Activated T-cell treated with anti-CD3 and anti-CD28 coated beads, Interleukin-2, amount 50 U/mL, for 24 hours (primary cell): ENCODE data around the gene ENPP3.

ENCODE experiments used
- DNase-seq: peaks from one replicate; pipeline ENCODE4 v3.0.0-alpha.2; 2020
- H3K27ac Mint-ChIP-seq: 2 replicates; pipeline ENCODE4 v1.8.0; 2020; ENCODE audit warnings: mild to moderate bottlenecking, mixed read lengths
- H3K27me3 Mint-ChIP-seq: 2 replicates; pipeline ENCODE4 v1.8.0; 2020; ENCODE audit warnings: mixed read lengths
- H3K36me3 Mint-ChIP-seq: 2 replicates; pipeline ENCODE4 v1.8.0; 2020; ENCODE audit warnings: low read depth, mixed read lengths
- H3K4me1 Mint-ChIP-seq: 2 replicates; pipeline ENCODE4 v1.8.0; 2020; ENCODE audit warnings: low read depth, mixed read lengths
- H3K4me3 Mint-ChIP-seq: 2 replicates; pipeline ENCODE4 v1.8.0; 2020; ENCODE audit warnings: mild to moderate bottlenecking, moderate library complexity, mixed read lengths
- H3K9me3 Mint-ChIP-seq: 2 replicates; pipeline ENCODE4 v1.8.0; 2020; ENCODE audit warnings: mixed read lengths

Gene ENPP3

DNA sequence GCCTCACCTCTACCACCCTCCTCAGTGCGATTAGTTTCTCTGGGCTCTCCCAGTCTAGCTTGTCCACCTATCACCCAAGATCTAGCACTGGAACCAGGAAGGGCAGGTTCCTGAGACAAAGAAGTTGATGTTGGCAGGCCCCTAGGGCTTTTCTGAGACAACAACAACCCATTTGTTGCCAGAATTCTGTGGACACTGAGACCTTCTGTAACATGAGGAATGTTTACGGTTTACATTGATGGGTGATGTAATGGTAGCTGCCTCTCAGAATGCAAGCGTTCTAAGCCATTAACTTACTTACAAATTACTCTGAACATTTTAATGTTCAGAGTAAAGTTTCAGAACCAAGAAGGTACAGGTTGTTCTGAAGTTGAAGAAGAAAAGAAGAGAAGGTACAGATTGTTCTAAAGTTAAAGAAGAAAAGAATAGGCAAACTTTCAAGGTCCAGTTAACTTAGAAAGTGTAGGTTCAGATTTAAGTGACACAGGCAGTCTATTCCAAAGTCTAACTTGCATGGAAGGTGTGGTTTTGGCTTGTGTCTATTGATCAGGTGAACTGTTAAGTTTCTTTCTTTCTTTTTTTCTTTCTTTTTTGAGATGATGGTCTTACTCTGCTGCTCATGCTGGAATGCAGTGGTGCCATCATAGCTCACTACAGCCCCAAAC, 5.3 kb upstream of the ENPP3 start:
- DNase-seq, result no peak
- Mint-ChIP-seq H3K4me1 (peaks cover 28% of the 10 kb centered on the region), H3K4me3 (no peak overlapping the region), H3K27me3 (no peaks in the 10 kb centered on the region), H3K27ac (no peak overlapping the region), H3K9me3 (no peaks in the 10 kb centered on the region), H3K36me3 (peaks cover 11% of the 10 kb centered on the region)

DNA sequence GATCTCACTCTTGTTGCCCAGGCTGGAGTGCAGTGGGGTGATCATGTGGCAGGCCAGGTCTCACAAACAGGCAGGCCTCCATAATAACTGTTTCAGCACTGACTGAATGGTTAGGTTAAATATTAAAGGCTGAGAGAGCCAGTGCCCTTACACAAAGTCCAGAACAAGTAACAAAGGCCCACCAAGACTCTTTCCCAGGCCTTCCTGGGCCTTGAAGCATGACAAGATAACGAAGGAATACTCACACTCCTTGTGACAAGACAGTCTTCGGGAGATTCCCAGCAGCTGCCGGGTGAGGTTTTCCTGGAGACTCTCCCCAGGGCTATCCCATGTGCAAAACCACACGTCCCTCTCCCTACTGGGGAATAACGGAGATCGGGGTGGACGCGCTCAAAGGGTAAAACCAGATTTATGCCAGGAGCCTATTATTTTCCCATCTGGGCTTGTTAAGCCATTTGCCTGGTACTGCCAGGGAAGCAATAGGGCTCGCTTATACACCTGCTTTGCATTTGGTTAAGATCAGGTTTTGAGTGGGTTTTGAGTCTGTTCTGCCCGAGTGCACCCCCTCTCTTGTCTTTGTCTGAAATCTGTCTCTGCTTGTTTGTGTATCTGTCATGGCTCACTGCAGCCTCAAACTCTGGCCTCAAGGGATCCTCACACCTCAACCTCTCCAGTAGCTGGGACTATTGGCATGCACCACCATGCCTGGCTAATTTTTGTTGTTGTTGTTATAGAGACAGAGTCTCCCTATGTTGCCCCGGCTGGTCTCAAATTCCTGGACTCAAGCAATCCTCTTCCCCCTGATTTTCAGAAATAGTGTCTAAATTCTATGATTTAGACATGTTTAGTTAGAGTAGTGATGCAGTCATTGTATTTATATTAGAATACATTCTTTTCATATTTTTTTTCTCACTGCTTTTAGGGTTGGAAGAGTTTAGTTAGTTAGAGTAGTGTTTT, 1.4 kb upstream of the ENPP3 start:
- no peaks in the 10 kb centered on the region for H3K36me3 Mint-ChIP-seq
- peaks cover 2% of the 10 kb centered on the region for H3K4me1 Mint-ChIP-seq
- DNase-seq, result no peak

DNA sequence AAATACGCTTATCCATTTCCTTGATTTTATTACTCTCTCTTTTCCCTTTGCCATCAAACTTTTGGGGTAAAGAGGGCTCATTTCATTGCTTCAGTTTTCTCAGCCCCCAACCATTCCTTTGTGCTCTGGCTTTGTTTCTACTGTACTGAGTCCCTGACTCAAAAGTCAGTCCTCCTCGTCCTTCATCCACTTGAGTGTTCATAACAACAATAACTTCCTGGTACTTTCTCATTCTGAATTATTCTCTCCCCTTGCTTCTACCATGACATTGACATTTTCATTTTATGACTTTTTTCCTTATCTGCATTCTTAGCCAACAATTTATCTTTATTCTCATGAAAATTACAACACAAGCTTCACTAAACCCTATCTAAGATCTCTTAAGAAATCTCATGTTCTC, 911 bp downstream of the ENPP3 start:
- no peaks in the 10 kb centered on the region for H3K36me3 Mint-ChIP-seq
- no peak overlapping the region for H3K4me3 Mint-ChIP-seq
- no peaks in the 10 kb centered on the region for H3K9me3 Mint-ChIP-seq
- DNase-seq, result no peak
- H3K27me3 Mint-ChIP-seq, result no peaks in the 10 kb centered on the region
- H3K4me1 Mint-ChIP-seq, result peaks cover 2% of the 10 kb centered on the region
- no peak overlapping the region for H3K27ac Mint-ChIP-seq

More for the DNA sequence above, 1.4 kb upstream of the ENPP3 start:
- H3K9me3 Mint-ChIP-seq, result no peaks in the 10 kb centered on the region
- no peaks in the 10 kb centered on the region for H3K27me3 Mint-ChIP-seq
- no peak overlapping the region for H3K27ac Mint-ChIP-seq
- no peak overlapping the region for H3K4me3 Mint-ChIP-seq

DNA sequence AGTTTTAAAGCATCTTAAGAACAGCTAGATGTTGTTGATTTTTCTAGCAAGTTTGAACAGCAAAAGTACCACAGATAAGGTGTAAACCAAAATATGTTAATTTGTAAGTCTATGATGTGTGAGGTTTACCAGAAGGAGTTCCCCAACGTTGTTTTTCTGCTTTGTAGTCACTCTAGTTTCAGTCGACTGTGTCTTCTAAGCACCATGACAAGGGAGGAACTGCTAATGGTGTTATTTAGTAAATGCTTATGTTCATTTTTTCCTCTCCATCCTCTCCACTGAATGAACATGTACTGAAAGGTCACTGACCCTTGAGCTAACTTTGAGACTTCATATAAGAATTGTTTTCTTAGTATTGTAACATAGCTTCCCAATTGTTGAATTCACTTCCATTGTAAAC, 3.0 kb downstream of the ENPP3 start:
- no peaks in the 10 kb centered on the region for H3K36me3 Mint-ChIP-seq
- H3K9me3 Mint-ChIP-seq, result no peaks in the 10 kb centered on the region
- H3K27me3 Mint-ChIP-seq, result no peaks in the 10 kb centered on the region
- H3K27ac Mint-ChIP-seq, result no peak overlapping the region
- no peak overlapping the region for H3K4me3 Mint-ChIP-seq
- peaks cover 2% of the 10 kb centered on the region for H3K4me1 Mint-ChIP-seq
- no peak for DNase-seq

DNA sequence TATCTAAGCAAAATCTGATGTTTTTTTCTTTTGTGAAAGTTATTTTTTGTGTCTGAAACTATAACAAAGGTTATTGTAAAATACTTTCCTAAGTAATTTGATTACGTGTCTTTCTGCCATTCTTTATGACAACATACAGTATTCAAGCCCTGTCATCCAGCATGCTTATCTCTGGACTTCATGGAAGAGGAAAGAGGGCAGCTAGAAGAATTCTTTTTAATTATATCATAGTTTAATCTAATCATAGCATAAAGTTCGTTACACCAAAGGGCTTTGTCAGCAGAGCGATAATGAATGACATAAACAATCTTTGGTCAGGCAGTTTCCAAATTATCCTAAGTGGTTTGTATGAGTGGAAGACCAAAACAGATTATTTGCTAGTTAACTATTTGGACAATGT, 3.5 kb downstream of the ENPP3 start:
- H3K27ac Mint-ChIP-seq, result no peak overlapping the region
- H3K4me3 Mint-ChIP-seq, result no peak overlapping the region
- H3K36me3 Mint-ChIP-seq, result no peaks in the 10 kb centered on the region
- H3K4me1 Mint-ChIP-seq, result peaks cover 2% of the 10 kb centered on the region
- H3K9me3 Mint-ChIP-seq, result no peaks in the 10 kb centered on the region
- DNase-seq, result no peak
- no peaks in the 10 kb centered on the region for H3K27me3 Mint-ChIP-seq

DNA sequence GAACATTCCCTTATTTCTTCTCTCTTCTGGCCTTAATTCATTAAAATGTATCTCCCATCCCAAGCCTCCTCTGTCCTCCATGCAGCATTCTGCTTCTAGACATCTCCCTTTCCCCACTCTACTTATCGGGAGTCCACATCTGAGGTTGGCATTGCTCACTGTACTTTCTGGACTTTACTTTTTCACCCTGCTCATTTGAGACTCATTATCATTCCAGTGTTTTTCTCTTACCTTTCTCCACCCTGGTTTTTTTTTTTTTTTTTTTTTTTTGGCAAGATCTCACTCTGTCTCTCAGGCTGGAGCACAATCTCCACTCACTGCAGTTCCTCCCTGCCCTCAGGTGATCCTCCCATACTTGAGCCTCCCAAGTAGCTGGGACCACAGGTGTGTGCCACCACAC, 4.5 kb downstream of the ENPP3 start:
- H3K27ac Mint-ChIP-seq, result no peak overlapping the region
- H3K36me3 Mint-ChIP-seq, result no peaks in the 10 kb centered on the region
- H3K4me1 Mint-ChIP-seq, result peaks cover 2% of the 10 kb centered on the region
- H3K27me3 Mint-ChIP-seq, result no peaks in the 10 kb centered on the region
- no peaks in the 10 kb centered on the region for H3K9me3 Mint-ChIP-seq
- no peak for DNase-seq
- H3K4me3 Mint-ChIP-seq, result no peak overlapping the region

DNA sequence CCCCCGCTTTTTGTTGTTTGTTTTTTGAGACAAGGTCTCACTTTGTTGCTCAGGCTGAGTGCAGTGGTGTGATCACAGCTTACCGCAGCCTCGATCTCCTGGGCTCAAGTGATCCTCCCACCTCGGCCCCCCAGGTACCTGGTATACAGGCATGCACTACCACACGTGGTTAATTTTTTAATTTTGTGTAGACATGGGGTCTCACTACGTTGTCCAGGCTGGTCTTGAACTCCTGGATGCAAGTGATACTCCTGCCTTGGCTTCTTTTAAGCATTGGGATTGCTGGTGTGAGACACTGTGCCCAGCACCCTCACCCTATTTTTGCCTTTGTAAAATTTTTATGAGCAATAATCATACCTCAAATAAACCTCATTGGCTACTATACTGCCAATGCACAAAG, 5.5 kb downstream of the ENPP3 start:
- Mint-ChIP-seq H3K9me3 (no peaks in the 10 kb centered on the region), H3K4me3 (no peak overlapping the region), H3K4me1 (peaks cover 2% of the 10 kb centered on the region), H3K36me3 (no peaks in the 10 kb centered on the region), H3K27me3 (no peaks in the 10 kb centered on the region), H3K27ac (no peak overlapping the region)
- no peak for DNase-seq

DNA sequence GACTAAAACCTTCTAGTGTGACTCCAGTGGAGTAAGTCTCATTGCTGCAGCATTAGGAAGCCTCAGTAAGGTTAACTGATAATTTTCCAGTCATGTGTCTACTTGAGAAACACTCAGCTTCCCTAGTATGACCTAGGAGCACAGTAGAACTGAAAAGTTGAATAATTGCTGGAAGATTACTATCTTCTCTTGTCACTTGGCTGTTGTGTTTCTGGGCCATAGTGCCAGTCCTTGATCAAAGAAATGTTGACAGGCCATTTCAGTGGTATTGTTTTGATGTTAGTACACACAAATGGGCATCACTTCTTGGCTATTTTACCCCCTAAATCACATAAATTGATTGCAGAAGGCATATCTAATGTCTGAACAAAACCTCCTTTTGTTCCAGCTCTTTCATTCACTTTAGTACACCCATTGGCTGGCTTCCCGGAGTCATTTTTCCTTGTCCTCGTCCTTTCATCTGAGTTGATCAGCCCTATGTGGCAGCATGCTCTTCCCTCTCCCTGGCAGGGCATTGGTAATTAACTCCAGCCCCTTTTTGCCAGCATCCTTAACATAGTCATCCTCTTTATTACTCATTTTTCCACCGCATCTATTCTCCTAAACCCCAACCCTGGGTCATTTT, 6.0 kb downstream of the ENPP3 start:
- no peaks in the 10 kb centered on the region for H3K27me3 Mint-ChIP-seq
- no peak overlapping the region for H3K4me3 Mint-ChIP-seq
- DNase-seq, result no peak
- no peak overlapping the region for H3K27ac Mint-ChIP-seq
- H3K4me1 Mint-ChIP-seq, result peaks cover 2% of the 10 kb centered on the region
- no peaks in the 10 kb centered on the region for H3K36me3 Mint-ChIP-seq
- no peaks in the 10 kb centered on the region for H3K9me3 Mint-ChIP-seq

DNA sequence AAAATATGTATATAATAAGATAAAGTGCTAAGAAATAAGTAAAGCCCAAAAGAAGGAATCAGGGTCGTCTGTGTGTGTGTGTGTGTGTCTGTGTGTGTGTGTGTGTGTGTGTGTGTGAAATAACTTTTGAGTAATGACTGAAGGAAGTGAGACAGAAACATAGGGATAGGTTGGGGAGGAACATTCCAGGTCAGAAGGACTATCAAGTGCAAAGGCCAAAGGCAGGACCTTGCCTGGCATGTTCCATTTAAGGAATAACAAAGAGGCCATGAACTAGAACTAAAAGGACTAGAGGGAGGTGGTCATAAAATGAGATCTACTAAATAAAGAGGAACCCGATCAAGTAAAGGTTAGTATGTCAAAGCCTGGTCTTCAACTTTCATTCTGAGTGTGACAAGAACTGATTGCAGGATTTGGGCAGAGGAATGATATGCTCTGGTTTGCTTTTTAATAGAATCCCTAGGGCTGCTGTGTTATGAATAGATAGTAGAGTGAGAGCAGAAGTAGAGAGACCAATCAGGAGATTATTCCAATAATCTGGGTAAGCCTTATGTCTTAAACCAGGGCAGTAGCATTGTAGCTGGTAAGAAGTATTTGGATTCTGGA, 6.9 kb downstream of the ENPP3 start:
- Mint-ChIP-seq H3K27ac (no peak overlapping the region), H3K4me1 (peaks cover 2% of the 10 kb centered on the region), H3K4me3 (no peak overlapping the region), H3K27me3 (no peaks in the 10 kb centered on the region), H3K9me3 (no peaks in the 10 kb centered on the region), H3K36me3 (no peaks in the 10 kb centered on the region)
- no peak for DNase-seq

DNA sequence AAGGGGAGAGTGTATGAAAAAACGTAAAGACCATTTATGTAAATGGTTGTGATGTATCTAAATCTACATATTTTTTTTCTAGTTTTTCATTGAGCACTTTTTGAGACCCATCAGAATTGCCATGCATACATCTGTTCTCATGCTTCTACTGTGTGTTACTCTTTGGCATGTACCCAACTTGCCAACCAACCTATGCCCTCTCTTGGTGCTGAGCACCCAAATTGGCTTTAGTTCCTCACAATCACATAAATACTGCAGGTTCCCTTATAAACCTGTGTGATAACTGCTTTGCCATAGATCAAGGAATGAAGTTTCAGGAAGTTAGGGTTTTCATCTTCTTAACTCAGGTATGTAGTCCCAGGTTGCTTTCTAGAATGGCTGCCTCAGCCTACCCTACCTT, 7.8 kb downstream of the ENPP3 start:
- H3K4me1 Mint-ChIP-seq, result peaks cover 2% of the 10 kb centered on the region

DNA sequence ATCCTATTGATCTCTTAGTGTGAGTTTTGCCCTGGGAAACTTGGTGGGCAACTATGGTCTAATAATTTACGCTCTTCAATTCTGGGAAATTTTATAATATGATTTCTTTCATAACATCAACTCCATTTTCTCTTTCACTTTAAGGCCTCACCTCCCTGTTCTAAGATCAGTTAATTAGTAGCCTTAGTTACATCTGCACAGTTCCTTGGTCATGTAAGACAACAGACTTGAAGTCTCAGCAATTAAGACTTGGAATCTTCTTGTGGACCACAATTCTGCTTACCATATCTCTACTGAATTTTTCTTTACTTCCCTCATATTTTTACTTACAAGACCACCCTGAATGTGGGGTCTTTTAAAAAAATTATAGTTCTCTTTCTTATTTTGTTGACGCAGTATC, 8.7 kb downstream of the ENPP3 start:
- no peak for DNase-seq
- H3K4me3 Mint-ChIP-seq, result no peak overlapping the region
- no peaks in the 10 kb centered on the region for H3K9me3 Mint-ChIP-seq
- no peaks in the 10 kb centered on the region for H3K27me3 Mint-ChIP-seq
- no peaks in the 10 kb centered on the region for H3K36me3 Mint-ChIP-seq
- no peak overlapping the region for H3K27ac Mint-ChIP-seq
- H3K4me1 Mint-ChIP-seq, result no peaks in the 10 kb centered on the region

More for the DNA sequence above, 7.8 kb downstream of the ENPP3 start:
- Mint-ChIP-seq H3K36me3 (no peaks in the 10 kb centered on the region), H3K9me3 (no peaks in the 10 kb centered on the region), H3K27me3 (no peaks in the 10 kb centered on the region), H3K27ac (no peak overlapping the region), H3K4me3 (no peak overlapping the region)
- no peak for DNase-seq

DNA sequence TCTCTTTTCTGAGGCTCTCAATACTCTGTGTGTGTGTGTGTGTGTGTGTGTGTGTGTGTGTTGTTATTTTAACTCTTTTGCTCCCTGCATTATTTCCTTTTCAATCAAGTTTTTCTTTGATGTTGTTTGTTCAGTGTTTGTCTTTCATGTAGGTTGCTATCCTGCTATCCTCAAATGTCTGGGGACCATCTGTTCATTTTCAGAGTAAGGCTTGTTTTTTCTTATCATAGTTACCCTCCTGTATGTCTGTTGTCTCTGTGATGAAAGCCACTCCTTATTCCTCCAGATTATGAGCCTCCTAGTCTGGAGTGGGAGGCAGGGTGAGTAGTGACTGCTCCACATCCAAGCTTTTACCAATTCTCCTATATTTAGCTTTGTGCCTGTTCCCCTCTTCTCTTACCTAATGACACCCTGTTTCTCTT, 9.2 kb downstream of the ENPP3 start:
- H3K4me3 Mint-ChIP-seq, result no peak overlapping the region
- no peak overlapping the region for H3K27ac Mint-ChIP-seq
- no peaks in the 10 kb centered on the region for H3K9me3 Mint-ChIP-seq
- no peaks in the 10 kb centered on the region for H3K27me3 Mint-ChIP-seq
- no peaks in the 10 kb centered on the region for H3K36me3 Mint-ChIP-seq
- H3K4me1 Mint-ChIP-seq, result no peaks in the 10 kb centered on the region
- no peak for DNase-seq

DNA sequence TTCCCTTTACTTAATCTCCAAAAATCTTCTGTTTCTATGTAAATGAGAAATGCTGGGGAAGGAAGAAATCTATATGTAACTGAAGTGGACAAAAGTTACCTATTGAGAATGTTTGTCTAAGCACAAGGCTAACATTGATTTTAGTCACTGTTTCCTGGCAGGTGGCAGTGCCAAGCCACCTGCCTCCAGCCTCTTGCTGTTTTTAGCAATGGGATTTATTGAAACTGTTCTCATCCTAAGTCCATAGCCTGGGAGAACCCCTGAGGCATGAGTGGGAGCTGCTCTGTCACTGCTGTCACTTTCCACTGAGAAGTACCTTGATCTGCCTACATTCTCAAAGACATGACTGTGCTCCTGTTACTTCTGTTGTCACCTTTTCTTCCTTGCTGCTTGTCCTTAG, 14.7 kb downstream of the ENPP3 start:
- Mint-ChIP-seq H3K4me3 (no peak overlapping the region), H3K4me1 (no peaks in the 10 kb centered on the region), H3K27ac (no peak overlapping the region), H3K9me3 (no peaks in the 10 kb centered on the region), H3K27me3 (no peaks in the 10 kb centered on the region), H3K36me3 (no peaks in the 10 kb centered on the region)
- DNase-seq, result no peak

DNA sequence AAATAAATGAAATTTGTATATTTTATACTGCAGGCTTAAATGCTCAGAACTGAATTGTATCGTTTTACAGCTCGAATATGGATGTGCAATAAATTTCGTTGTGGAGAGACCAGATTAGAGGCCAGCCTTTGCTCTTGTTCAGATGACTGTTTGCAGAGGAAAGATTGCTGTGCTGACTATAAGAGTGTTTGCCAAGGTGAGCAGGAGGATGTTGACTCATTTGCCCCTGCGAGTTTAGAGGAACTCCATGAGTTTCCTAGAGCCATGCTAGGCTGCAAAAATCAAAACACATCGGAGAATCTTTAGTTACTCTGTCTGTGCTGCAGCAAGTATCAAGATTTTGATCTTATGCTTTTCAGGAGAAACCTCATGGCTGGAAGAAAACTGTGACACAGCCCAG, 15.4 kb downstream of the ENPP3 start:
- Mint-ChIP-seq H3K36me3 (no peaks in the 10 kb centered on the region), H3K27me3 (no peaks in the 10 kb centered on the region), H3K27ac (no peak overlapping the region), H3K4me3 (no peak overlapping the region), H3K9me3 (no peaks in the 10 kb centered on the region), H3K4me1 (no peaks in the 10 kb centered on the region)
- DNase-seq, result no peak
